Activated CD4-positive, CD25-positive, alpha-beta regulatory T cell treated with anti-CD3 and anti-CD28 coated beads, Interleukin-2, amount 50 U/mL, for 16 hours (primary cell): Measurements from ENCODE around the gene PAFAH1B2.

Source experiments
- DNase-seq: peaks from one replicate; pipeline ENCODE4 v3.0.0-alpha.2; 2020; ENCODE audit warnings: low read depth, low spot score

The PAFAH1B2 gene

GRCh38 chr11:117187799-117188481 lies 43.9 kb downstream of the PAFAH1B2 start:
- DNase-seq: no peak

DNA sequence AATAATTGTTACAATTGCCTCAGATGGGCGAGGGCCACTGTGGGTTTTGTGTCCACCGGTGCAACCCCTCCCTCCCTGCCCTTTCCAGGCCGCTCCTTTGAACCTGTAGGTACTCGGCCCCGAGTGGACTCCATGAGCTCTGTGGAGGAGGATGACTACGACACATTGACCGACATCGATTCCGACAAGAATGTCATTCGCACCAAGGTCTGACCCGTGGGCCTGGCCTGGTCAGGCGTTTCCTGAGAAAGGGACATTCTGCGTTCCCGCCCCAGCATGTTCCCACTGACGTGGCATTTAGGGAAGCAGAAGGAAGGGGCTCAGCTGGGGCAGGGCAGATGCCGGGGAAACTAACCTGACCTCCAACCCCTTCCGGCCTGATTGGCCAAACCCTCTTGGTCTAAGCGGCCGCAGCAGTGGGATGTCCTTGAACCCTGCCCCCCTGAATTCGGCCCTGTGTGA lies 44.6 kb downstream of the PAFAH1B2 start:
- DNase-seq: no peak

GRCh38 chr11:117189191-117189940 lies 45.3 kb downstream of the PAFAH1B2 start:
- no peak for DNase-seq

DNA sequence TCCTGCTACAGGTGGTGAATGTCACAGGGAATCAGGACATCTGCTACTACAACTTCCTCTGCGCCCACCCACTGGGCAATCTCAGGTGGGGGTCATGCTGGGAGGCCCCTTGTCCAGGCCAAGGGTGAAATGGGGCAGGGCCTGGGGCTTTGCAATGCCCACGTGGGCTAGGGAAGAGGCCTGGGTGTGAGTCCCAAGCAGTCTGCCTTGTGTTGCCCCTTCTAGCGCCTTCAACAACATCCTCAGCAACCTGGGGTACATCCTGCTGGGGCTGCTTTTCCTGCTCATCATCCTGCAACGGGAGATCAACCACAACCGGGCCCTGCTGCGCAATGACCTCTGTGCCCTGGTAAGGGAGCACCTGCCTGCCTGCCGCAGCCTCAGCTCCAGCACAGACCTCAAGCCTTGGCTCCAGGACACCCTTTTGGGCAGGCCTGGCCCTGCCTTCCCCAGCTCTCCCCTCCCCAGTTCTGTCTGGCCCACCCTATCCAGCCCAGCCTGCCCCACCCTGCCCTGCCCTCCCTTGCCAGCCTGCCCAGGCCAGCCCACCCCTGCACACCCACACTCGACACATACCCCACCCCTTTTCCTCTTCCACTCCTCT lies 46.0 kb downstream of the PAFAH1B2 start:
- DNase-seq: no peak

DNA sequence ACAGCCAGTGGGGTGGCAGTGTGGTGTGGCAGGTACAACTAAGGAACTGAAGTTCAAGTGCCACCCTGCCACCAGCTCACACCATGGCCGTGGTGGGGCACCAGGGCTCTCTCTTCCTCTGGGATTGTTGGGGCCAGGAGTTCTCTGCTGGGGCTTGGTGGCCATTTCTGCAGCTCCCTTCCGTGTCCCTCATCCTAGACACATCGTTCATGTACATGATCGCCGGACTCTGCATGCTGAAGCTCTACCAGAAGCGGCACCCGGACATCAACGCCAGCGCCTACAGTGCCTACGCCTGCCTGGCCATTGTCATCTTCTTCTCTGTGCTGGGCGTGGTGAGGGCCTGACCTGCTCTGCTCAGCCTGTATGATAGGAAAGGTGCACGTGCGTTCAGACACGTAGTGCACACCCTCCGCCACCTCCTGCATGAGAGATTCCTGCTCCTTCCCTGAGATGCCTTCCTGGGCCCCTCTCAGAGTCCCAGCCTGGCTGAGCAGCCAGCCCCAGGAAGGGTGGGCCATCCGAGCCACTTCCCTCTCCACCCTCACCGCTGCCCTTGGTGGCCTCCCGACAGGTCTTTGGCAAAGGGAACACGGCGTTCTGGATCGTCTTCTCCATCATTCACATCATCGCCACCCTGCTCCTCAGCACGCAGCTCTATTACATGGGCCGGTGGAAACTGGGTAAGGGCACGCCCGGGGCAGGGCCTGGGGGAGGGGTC lies 47.8 kb downstream of the PAFAH1B2 start:
- DNase-seq: no peak

DNA sequence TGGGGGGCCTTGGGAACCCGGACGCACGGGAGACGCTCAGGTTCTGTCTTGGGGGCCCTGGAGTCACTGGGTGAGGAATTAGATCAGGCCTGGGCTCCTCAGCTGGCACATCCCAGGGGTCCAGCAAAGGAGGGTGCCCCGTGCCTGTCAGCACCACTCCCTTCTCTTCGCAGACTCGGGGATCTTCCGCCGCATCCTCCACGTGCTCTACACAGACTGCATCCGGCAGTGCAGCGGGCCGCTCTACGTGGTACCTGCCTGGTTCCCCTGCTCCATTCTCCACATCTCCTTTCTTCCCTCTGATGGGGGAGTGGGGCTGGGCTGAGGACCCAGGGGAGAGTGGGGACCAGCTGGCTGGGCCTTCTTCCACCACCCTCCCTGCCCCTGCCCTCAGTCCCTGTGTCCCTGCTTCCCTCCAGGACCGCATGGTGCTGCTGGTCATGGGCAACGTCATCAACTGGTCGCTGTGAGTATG lies 48.4 kb downstream of the PAFAH1B2 start:
- no peak for DNase-seq

GRCh38 chr11:117193130-117194020 lies 49.3 kb downstream of the PAFAH1B2 start:
- DNase-seq: no peak

DNA sequence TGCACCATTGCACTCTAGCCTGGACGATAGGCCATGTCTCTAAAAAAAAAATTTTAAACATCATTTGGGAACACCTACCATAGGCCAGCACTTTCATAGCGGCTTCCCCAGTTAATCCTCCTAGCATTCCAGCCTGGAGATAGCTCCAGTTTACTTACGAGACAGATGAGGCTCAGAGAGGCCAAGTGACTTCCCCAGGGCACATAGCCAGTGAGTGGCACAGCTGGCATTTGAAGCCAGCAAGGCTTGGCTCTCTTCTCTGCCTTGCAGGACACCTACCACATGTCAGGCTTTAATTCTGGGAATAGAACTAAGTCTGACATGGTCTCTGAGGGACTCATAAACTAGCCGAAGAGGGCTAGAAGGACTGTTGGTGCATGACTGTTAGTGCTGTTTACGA lies 50.2 kb downstream of the PAFAH1B2 start:
- DNase-seq: no peak

- DNase-seq: no peak
These were observed 51.2 kb downstream of the PAFAH1B2 start for GRCh38 chr11:117195258-117195657.

- no peak for DNase-seq
These were observed 51.7 kb downstream of the PAFAH1B2 start for GRCh38 chr11:117195761-117196160.

DNA sequence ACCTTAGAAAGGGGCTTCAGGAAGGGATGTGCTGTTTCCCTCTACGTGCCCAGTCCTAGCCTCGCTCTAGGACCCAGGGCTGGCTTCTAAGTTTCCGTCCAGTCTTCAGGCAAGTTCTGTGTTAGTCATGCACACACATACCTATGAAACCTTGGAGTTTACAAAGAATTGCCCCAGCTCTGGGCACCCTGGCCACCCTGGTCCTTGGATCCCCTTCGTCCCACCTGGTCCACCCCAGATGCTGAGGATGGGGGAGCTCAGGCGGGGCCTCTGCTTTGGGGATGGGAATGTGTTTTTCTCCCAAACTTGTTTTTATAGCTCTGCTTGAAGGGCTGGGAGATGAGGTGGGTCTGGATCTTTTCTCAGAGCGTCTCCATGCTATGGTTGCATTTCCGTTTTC lies 52.9 kb downstream of the PAFAH1B2 start:
- no peak for DNase-seq

GRCh38 chr11:117197516-117198456 lies 53.7 kb downstream of the PAFAH1B2 start:
- no peak for DNase-seq

GRCh38 chr11:117198613-117199012 lies 54.5 kb downstream of the PAFAH1B2 start:
- no peak for DNase-seq

GRCh38 chr11:117199053-117199915 lies 55.2 kb downstream of the PAFAH1B2 start, which contains the start of gene TAGLN:
Gene TAGLN (plus strand): TSS chr11:117199370. CDS start chr11:117203014, 3,644 bp downstream.
- no peak for DNase-seq

DNA sequence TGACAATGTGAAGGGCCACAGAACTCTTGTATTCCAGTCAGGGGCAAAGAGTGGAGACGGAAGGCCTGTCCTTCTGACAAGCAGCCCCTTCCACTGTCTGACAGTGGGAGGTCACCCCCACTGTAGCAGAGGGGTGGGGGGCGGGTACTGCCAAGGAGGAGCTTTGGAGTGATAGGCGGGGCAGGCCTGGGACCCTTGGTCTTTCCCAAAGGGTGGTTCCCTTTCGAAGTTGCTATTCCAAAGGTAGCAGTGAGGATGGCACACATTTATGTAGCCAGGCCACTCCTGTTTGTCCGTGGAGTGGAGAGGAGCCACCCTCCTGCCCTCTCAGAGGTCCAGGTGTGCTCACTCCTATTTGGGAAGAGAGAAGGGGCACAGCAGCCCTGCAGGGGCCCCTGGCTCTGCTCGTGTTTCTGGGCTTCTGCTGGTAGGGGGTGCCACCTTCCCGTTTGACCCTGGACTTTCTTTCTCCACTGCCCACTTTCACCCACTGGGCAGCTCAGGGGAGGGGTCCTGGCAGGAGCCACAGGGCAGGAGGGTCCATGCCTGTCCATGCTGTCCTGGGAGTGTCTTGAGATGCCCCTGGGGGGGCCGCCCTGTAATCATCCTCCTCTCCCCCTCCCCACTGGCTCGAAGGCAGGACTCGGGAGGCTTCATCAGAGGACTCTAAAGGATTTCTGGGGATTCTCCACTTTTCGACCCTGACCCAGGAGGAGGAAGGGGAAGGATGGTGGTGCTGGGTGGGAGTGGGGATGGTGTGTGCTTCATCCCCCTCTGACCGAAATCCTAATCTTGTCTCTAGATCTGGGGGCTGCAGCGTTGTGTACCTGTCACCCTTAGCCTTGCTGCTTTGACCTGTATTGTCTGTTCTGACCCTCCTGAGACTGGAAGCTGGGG lies 56.1 kb downstream of the PAFAH1B2 start:
- DNase-seq: no peak

DNA sequence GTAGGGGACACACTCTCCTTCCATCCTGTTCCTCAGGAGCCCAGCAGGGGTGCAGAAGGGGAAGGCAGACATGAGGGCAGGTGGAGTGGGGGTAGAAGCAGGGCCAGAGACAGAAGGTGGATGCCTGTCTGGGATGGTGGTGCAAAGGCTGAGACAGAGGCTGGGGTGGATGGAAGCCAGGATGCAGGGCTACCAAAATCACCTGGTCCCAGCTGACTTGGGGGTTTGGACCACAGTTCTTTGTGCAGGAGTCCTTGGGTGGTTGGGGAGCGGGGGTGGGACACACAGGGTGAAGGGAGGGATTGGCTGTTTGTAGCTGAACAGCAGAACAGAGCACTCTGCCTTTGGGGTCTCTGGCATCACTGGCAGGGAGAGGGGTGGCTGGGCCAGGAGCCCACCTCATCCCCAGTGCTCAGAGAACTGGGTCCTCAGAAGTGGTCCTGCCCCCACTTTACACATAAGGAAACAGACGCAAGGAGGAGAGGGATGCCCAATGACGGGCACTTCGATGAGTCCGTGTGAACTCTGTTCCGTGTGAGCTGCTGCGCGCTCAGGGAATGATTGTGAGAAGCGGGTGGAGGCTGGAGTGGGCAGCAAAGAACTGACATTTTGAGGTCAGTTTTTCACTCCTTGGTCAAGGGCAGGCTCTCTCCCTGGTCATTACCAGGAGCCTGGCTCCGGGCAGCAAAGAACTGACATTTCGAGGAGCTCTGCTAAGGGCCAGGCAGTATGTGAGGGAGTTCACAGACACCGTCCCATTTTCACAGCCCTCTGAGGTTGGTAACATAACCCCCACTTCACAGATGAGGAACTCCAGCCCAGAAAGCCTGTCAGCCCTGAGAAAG lies 56.9 kb downstream of the PAFAH1B2 start:
- no peak for DNase-seq
